Measurements from ENCODE around the gene MRPL30.

DNA sequence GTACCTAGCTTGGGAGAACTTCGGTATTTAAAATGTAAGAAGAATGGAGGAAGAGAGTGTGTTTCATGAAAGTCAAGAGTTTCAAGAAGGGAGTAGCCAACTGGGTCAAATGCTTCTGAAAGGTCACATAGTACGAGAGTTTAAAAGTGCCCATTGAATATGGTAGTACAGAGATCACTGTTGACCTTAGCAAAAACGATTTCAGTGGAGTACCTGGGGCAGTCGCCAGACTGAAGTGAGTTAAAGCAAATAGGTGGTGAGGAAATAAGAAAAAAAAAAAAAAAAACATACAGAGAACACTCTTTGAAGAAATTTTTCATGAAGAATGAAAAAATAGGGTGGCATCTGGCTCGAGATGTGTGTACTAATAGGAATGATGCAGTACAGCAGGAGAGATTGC is 14.8 kb upstream of the MRPL30 start:
- TF ChIP-seq, protein P1, sequence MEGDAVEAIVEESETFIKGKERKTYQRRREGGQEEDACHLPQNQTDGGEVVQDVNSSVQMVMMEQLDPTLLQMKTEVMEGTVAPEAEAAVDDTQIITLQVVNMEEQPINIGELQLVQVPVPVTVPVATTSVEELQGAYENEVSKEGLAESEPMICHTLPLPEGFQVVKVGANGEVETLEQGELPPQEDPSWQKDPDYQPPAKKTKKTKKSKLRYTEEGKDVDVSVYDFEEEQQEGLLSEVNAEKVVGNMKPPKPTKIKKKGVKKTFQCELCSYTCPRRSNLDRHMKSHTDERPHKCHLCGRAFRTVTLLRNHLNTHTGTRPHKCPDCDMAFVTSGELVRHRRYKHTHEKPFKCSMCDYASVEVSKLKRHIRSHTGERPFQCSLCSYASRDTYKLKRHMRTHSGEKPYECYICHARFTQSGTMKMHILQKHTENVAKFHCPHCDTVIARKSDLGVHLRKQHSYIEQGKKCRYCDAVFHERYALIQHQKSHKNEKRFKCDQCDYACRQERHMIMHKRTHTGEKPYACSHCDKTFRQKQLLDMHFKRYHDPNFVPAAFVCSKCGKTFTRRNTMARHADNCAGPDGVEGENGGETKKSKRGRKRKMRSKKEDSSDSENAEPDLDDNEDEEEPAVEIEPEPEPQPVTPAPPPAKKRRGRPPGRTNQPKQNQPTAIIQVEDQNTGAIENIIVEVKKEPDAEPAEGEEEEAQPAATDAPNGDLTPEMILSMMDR (IDR thresholded peaks at IDR 0.05 in 8 of 11, conservative IDR thresholded peaks at IDR 0.05 in 3 of 11): no peak
- no peak for TF ChIP-seq POLR2A (IDR thresholded peaks at IDR 0.05)
